NT2/D1 (cell line): ENCODE data around the gene SPOCK1.

Experiments used
- DNase-seq: peaks from one replicate; pipeline ENCODE4 v3.0.0-alpha.2; 2011; ENCODE audit warnings: low read depth, low spot score
- H3K27me3 ChIP-seq: 2 replicates; pipeline ENCODE4 v1.6.0; 2011; ENCODE audit warnings: mild to moderate bottlenecking; ENCODE audit not compliant: insufficient read length, insufficient read depth
- H3K36me3 ChIP-seq: 2 replicates; pipeline ENCODE4 v1.6.1; 2011; ENCODE audit warnings: mild to moderate bottlenecking, low read length, mixed read lengths; ENCODE audit not compliant: insufficient read depth, insufficient read length
- H3K4me1 ChIP-seq: 2 replicates; pipeline ENCODE4 v1.5.1; 2011; ENCODE audit not compliant: insufficient read depth, insufficient read length
- H3K4me3 ChIP-seq: 2 replicates; pipeline ENCODE4 v1.5.1; 2011; ENCODE audit warnings: low read depth; ENCODE audit not compliant: insufficient read length
- H3K9ac ChIP-seq: 2 replicates; pipeline ENCODE4 v1.6.0; 2011; ENCODE audit warnings: low read depth; ENCODE audit not compliant: insufficient read length
- H3K9me3 ChIP-seq: 2 replicates; pipeline ENCODE4 v1.5.1; 2011; ENCODE audit warnings: mild to moderate bottlenecking, low read length; ENCODE audit not compliant: insufficient read depth
- SUZ12 ChIP-seq: IDR thresholded peaks from 2 replicates; pipeline ENCODE4 v1.6.1; 2011; ENCODE audit not compliant: insufficient read length, insufficient read depth; ENCODE audit errors: extremely low read depth
- YY1 ChIP-seq: IDR thresholded peaks from 2 replicates; pipeline ENCODE4 v1.6.1; 2011; ENCODE audit not compliant: insufficient read length, insufficient read depth
- ZNF274 ChIP-seq: IDR thresholded peaks from 2 replicates; pipeline ENCODE4 v1.6.1; 2011; ENCODE audit warnings: mild to moderate bottlenecking, low read depth, low read length

Gene SPOCK1

GRCh38 chr5:136998854-136999357 lies 500.2 kb downstream of the SPOCK1 start:
- TF ChIP-seq YY1 (no peak), SUZ12 (no peak), ZNF274 (no peak)
- no peak overlapping the region for H3K9ac ChIP-seq
- DNase-seq, result no peak

GRCh38 chr5:136994154-136994553 lies 505.0 kb downstream of the SPOCK1 start:
- Histone ChIP-seq H3K9ac (no peak overlapping the region), H3K27me3 (no peaks in the 10 kb centered on the region), H3K9me3 (no peaks in the 10 kb centered on the region), H3K4me3 (no peak overlapping the region), H3K4me1 (peaks cover 5% of the 10 kb centered on the region), H3K36me3 (no peaks in the 10 kb centered on the region)
- no peak for TF ChIP-seq SUZ12
- no peak for TF ChIP-seq ZNF274
- TF ChIP-seq YY1, result no peak
- DNase-seq, result no peak

More at GRCh38 chr5:136998854-136999357, 500.2 kb downstream of the SPOCK1 start:
- Histone ChIP-seq H3K9me3 (no peaks in the 10 kb centered on the region), H3K36me3 (no peaks in the 10 kb centered on the region), H3K27me3 (no peaks in the 10 kb centered on the region), H3K4me3 (no peak overlapping the region), H3K4me1 (no peaks in the 10 kb centered on the region)

GRCh38 chr5:136992796-136993489 lies 506.2 kb downstream of the SPOCK1 start:
- H3K4me1 ChIP-seq, result peaks cover 5% of the 10 kb centered on the region
- H3K27me3 ChIP-seq, result no peaks in the 10 kb centered on the region
- no peaks in the 10 kb centered on the region for H3K36me3 ChIP-seq
- no peaks in the 10 kb centered on the region for H3K9me3 ChIP-seq
- H3K9ac ChIP-seq, result no peak overlapping the region
- no peak overlapping the region for H3K4me3 ChIP-seq
- no peak for DNase-seq
- TF ChIP-seq ZNF274, result no peak
- no peak for TF ChIP-seq SUZ12
- TF ChIP-seq YY1, result no peak

- no peak for DNase-seq
- no peaks in the 10 kb centered on the region for H3K9me3 ChIP-seq
- H3K9ac ChIP-seq, result no peak overlapping the region
- H3K36me3 ChIP-seq, result no peaks in the 10 kb centered on the region
- H3K4me3 ChIP-seq, result no peak overlapping the region
- TF ChIP-seq SUZ12 (no peak), ZNF274 (no peak), YY1 (no peak)
- H3K4me1 ChIP-seq, result no peaks in the 10 kb centered on the region
- no peaks in the 10 kb centered on the region for H3K27me3 ChIP-seq
Observed at GRCh38 chr5:136985785-136986475, 513.2 kb downstream of the SPOCK1 start.

- Histone ChIP-seq H3K9me3 (no peaks in the 10 kb centered on the region), H3K4me3 (no peak overlapping the region), H3K36me3 (no peaks in the 10 kb centered on the region), H3K4me1 (no peaks in the 10 kb centered on the region), H3K27me3 (no peaks in the 10 kb centered on the region), H3K9ac (no peak overlapping the region)
- TF ChIP-seq ZNF274, result no peak
- TF ChIP-seq YY1, result no peak
- no peak for TF ChIP-seq SUZ12
- no peak for DNase-seq
Observed at GRCh38 chr5:136984772-136985446, 514.2 kb downstream of the SPOCK1 start.

- Histone ChIP-seq H3K9ac (no peak overlapping the region), H3K9me3 (no peaks in the 10 kb centered on the region), H3K4me1 (no peaks in the 10 kb centered on the region), H3K27me3 (no peaks in the 10 kb centered on the region), H3K4me3 (no peak overlapping the region), H3K36me3 (no peaks in the 10 kb centered on the region)
- DNase-seq, result no peak
- TF ChIP-seq YY1, result no peak
- no peak for TF ChIP-seq ZNF274
- TF ChIP-seq SUZ12, result no peak
Observed at GRCh38 chr5:136981936-136982335, 517.2 kb downstream of the SPOCK1 start.

- H3K9me3 ChIP-seq, result no peaks in the 10 kb centered on the region
- no peaks in the 10 kb centered on the region for H3K27me3 ChIP-seq
Observed at GRCh38 chr5:136979131-136979530, 520.0 kb downstream of the SPOCK1 start.

More at GRCh38 chr5:136979131-136979530, 520.0 kb downstream of the SPOCK1 start:
- H3K4me3 ChIP-seq, result no peak overlapping the region
- H3K9ac ChIP-seq, result no peak overlapping the region
- no peak for DNase-seq
- no peaks in the 10 kb centered on the region for H3K36me3 ChIP-seq
- no peaks in the 10 kb centered on the region for H3K4me1 ChIP-seq
- TF ChIP-seq SUZ12 (no peak), ZNF274 (no peak), YY1 (no peak)
